ENCODE data around the gene ZNF582.
A peak's percentile ranks its signal among the peaks of the same experiment; 100 is the strongest.
"Not testable (repeated sequence)": the region's sequence is repeated elsewhere in the genome, so short reads cannot be mapped to it uniquely, and the experiment has no call there.

Gene ZNF582

GRCh38 chr19:56355517-56355916 is 37.8 kb downstream of the ZNF582 start:
- no peak for DNase-seq (ENCODE audit: insufficient read length, low spot score)
- no peak for FAIRE-seq

- FAIRE-seq = no peak
- no peak for DNase-seq (ENCODE audit: insufficient read length, low spot score)
Measured at GRCh38 chr19:56351208-56351607, 42.1 kb downstream of the ZNF582 start.

GRCh38 chr19:56350416-56351045 is 42.8 kb downstream of the ZNF582 start:
- no peak for FAIRE-seq

GRCh38 chr19:56348289-56348877 is 45.0 kb downstream of the ZNF582 start:
- FAIRE-seq = no peak
- no peak for DNase-seq (ENCODE audit: insufficient read length, low spot score)

More at GRCh38 chr19:56350416-56351045, 42.8 kb downstream of the ZNF582 start:
- DNase-seq (ENCODE audit: insufficient read length, low spot score) = no peak

GRCh38 chr19:56347163-56347778 is 46.1 kb downstream of the ZNF582 start:
- DNase-seq (ENCODE audit: insufficient read length, low spot score) = no peak
- no peak for FAIRE-seq

GRCh38 chr19:56341948-56342347 is 51.4 kb downstream of the ZNF582 start:
- DNase-seq (ENCODE audit: insufficient read length, low spot score) (no peak), FAIRE-seq (no peak)

GRCh38 chr19:56339031-56339430 is 54.3 kb downstream of the ZNF582 start:
- not testable (repeated sequence) for DNase-seq (ENCODE audit: insufficient read length, low spot score); FAIRE-seq

- not testable (repeated sequence) for FAIRE-seq; DNase-seq (ENCODE audit: insufficient read length, low spot score)
Measured at GRCh38 chr19:56337077-56337476, 56.3 kb downstream of the ZNF582 start.

GRCh38 chr19:56335371-56335770 is 58.0 kb downstream of the ZNF582 start:
- not testable (repeated sequence) for DNase-seq (ENCODE audit: insufficient read length, low spot score); FAIRE-seq

- DNase-seq (ENCODE audit: insufficient read length, low spot score) (peak; percentile 13), FAIRE-seq (no peak)
Measured at GRCh38 chr19:56333506-56333905, 59.8 kb downstream of the ZNF582 start.
